HG03342 (cell line): Measurements from ENCODE around the gene MTMR10.

Experiments
- ATAC-seq: cut with Tn5 transposase; IDR thresholded peaks from one replicate; pipeline ENCODE4 v1.9.1; 2021; ENCODE audit warnings: mild to moderate bottlenecking, moderate library complexity; ENCODE audit not compliant: unreplicated experiment

MTMR10 gene

DNA sequence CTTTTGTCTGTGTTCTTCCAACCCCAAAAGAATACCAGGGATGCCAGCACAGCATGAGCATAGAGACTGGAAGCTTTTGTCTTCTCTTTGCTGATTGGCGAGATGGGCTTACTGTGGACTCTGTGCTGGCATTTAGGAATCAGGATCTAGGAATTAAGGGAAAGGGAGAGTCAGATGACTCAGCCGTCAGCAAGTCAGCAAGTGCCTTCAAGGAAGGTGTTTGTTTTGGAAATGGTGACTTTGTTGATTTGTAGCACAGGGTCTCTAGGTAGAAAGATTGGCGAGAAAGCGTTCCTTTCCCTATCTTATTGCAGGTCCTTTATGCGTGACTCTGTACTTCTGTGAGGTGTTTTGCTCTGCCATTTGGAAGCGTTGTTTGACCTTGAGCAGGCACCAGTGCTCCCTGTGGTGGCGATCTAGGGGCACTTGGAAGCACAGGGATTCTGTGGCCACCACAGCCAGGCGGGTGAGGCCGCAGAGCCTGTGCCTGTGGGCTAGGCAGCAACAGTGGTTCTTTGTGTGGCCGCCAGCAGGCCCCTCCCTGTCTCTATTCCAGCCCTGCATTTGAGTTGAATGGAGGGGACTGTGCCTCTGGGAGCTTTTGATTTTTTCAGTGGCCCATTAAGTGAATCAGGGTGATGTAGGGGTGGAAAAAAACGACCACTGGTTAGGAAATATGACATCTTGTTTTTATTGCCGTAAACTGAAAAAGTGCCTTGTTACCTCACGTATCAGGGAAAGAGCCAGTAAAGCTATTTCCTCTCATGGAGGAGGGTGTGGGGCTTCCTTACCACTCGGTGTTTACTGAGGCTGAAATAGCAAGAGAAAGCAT is 68.7 kb downstream of the MTMR10 start:
- no peak for ATAC-seq

GRCh38 chr15:30921781-30922479 is 69.5 kb downstream of the MTMR10 start:
- no peak for ATAC-seq

DNA sequence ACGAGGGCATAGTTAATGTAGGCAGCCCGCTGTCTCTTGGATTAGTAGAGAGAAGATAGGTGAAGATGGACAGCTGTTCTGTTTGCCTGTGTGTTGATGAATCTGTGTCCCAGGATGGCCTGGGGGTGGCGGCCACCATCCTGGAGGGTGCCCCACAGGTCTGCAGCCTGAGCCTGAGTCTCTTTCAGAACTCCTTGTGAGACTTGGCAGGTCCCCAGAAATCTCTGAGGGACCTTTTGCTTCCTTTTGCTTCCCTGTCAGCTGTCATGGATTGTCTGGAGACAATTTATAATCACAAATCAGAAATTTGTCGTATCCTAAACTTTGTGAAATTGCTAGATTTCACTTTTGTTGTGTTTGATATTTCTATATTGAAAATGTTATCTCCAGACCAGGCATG is 70.3 kb downstream of the MTMR10 start:
- no peak for ATAC-seq

DNA sequence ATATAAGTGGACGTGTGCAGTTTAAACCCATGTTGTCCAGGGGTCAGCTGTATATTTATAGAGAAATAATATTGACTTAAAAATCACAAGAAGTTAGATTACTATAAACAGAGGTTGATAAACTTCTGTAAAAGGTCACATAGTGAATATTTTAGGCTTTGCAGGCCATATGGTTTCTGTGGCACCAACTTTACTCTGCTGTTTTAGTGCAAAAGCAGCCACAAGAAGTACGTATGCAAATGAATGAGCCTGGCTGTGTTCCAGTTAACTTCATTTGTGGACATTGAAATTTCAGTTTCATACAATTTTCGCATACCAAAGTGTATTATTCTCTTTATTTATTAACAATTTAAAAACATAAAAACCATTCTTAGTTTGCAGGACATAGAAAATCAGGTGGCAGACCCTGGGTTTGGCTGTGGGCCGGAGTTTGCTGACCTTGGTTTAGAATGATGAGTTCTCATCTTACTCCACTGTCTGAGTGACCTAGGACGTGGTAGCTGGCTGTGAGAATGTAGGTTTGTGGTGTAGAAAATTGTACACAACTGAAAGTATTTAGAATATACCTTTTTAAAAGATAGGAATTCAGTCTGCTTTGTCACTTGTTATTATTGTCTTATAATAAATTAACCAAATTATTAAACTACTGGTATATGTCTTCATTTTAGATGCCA is 71.4 kb downstream of the MTMR10 start:
- no peak for ATAC-seq

DNA sequence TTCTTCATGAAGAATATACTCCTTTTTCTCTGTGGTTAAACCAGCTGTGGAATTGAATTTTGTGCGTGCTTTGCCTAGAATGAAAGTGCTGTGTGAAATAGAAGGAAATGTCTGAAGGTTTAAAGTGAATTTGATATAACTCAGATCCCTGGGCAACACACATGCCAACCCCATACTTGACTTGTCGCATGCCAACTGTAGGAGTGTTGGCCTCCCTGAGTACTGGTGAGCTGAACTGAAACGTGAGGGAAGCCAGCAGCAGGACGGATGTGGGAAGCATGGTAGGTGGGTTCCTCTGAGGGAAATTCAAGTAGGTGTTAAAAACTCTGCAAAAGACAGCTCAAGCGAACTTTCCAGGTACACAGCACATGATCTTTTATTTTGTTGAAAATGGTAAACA is 73.1 kb downstream of the MTMR10 start:
- no peak for ATAC-seq

GRCh38 chr15:30917675-30918074 is 73.8 kb downstream of the MTMR10 start:
- ATAC-seq, result no peak

- ATAC-seq, result no peak
These were observed 74.4 kb downstream of the MTMR10 start for GRCh38 chr15:30917013-30917412.

DNA sequence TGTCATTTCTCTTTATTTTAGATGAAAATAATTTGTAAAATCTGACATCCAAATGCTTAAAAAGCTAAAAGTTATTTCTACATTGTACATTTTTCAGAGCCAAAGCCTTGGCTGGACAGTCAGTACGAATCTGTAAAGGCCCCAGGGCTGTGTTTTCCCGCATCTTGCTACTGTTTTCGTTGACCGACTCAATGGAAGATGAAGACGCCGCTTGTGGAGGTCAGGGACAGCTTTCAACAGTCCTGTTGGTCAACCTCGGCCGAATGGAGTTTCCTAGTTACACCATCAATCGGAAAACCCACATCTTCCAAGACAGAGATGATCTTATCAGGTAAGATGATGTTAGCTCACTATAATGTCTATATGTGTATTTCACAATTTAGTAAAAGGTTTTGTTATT is 77.7 kb downstream of the MTMR10 start:
- no peak for ATAC-seq

DNA sequence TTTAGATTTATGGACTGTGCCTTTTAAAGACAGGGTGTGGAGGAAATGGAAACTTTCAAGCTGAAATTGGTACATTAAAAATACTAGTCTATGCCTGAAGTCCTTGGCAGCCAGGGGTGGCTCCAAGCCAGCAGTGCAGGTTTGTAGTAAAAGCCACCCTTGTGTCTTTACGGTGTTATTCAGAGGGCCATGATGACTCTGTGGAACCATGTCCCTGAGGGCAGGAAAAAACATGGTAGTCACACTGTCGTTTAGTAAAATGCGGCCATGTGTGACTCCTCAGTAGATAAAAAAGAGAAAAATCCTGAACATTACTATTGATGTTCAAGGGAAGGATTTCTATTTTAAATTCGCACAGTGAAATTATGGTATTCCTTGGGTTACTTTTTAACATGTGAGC is 85.1 kb downstream of the MTMR10 start:
- no peak for ATAC-seq

GRCh38 chr15:30905821-30906220 is 85.6 kb downstream of the MTMR10 start:
- ATAC-seq, result no peak

GRCh38 chr15:30904812-30905211 is 86.6 kb downstream of the MTMR10 start:
- ATAC-seq, result no peak

DNA sequence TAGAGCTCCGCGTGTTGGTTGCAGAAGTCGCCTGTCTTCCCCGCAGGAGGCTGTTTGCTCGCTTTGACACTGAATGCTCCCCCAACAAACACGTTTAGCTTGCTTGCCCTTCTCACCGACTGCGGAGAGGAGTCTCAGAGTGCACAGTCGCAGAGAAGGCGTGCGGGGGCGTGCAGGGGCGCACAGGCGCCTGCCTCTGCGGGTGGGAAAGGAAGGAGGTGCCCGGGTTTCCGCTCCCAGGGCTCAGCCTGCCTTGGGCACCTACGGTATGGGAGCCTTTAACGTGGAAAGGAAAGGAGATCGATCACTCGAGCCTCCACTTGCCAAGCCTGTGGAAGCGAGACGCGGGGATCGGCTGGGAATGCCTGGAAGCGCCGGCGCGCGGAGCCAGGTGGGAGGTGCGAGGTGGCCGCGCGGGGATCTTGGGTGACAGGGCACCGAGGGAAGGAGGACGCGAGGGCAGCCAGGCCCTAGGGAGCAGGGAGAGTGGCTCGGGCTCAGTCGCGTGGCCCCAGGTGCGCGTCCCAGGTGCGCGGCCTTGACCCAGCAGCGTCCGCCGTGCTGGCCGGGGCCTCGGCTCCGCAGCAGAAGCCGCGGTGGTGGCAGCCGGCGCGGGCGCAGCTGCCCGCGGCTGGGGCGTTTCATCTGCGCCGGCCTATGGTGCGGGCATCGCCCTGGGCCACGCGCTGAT is 87.8 kb downstream of the MTMR10 start, which contains the start of gene FAN1:
Gene FAN1 (plus strand): TSS at position 419 of the 691 bp plus-strand sequence. CDS start 749 bp downstream, outside the sequence.
- peak; percentile 87 for ATAC-seq

- ATAC-seq, result no peak
These were observed 89.5 kb downstream of the MTMR10 start for GRCh38 chr15:30901889-30902288.

GRCh38 chr15:30896211-30896606 is 95.2 kb downstream of the MTMR10 start:
- ATAC-seq, result no peak

DNA sequence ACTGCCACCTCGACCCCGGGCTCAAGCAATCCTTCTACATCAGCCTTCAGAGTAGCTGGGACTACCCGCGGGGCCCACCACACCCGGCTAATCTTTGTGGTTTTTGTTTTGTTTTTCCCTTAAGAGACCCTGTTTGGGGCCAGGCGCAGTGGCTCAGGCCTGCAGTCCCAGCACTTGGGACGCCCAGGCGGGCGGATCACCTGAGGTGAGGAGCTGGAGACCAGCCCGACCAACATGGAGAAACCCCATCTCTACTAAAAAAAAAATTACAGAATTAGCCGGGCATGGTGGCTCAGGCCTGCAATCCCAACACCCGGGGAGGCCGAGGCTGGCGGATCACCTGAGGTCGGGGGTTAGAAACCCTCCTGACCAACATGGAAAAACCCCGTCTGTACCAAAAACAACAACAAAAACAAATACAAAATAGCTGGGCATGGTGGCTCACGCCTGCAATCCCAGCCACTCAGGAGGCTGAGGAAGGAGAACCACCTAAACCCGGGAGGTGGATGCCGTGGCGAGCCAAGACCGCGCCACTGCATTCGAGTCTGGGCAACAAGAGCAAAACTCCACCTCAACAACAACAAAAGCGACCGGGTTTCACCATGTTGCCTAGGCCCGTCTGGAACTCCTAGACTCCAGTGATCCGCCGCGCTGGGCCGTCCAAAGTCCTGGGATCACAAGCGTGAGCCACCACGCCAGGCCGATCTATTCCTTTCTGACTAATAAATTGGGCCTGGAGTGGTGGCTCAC is 95.8 kb downstream of the MTMR10 start:
- no peak for ATAC-seq

DNA sequence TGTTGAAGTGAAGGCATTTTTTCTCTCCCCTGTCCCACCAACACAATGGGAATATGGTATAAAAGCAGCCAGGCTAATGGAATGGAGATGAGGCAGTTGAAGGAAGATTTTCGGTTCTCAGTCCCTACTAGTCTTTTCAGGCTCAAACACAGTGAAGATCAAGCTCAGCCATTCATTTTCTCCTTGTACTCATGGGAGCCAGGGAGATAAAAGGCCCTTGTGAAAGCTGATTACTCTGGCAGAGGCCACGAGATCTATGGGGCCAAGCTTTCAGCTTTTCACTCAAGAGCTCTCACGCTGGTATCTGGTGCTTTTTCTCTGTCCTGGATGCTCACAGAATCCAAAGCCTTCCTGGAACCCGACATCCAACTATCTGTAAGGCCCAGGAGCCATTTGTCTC is 102.2 kb downstream of the MTMR10 start:
- ATAC-seq, result no peak
